Keratinocyte (primary cell): ENCODE data around the gene TTC28.

Experiments used
- CTCF ChIP-seq, 3 experiments: IDR thresholded peaks in 1 of 3; conservative IDR thresholded peaks in 1 of 3; optimal IDR thresholded peaks in 1 of 3; 2 replicates in 2 of 3; 3 replicates in 1 of 3; pipeline versions ENCODE3 to v1.5.1; 2011; ENCODE audit warnings: low read length in 3 of 3, mild to moderate bottlenecking in 3 of 3, moderate library complexity in 2 of 3, control low read depth in 1 of 3, inconsistent platforms in 1 of 3; ENCODE audit not compliant: insufficient read depth in 2 of 3; ENCODE audit errors: extremely low read depth in 1 of 3
- EZH2 ChIP-seq: IDR thresholded peaks from one replicate; pipeline ENCODE4 v1.6.1; 2012; ENCODE audit warnings: inconsistent platforms, mild to moderate bottlenecking, low read length, moderate library complexity

GRCh38 chr22:28241656-28242290, 437.9 kb downstream of the TTC28 start:
- TF ChIP-seq CTCF (optimal IDR thresholded peaks at IDR 0.05 in 1 of 3, IDR thresholded peaks at IDR 0.05 in 1 of 3, conservative IDR thresholded peaks at IDR 0.05 in 1 of 3; ENCODE audit: extremely low read depth in 1 of 3, insufficient read depth in 2 of 3, low read length in 3 of 3) (no peak), EZH2 (no peak)
